A673 (cell line): Measurements from ENCODE around the gene APOBEC3C.

Experiments
- CTCF ChIP-seq: fragments of 300-800, 200-600 bp; sonication (generic); conservative IDR thresholded peaks from 2 replicates; pipeline ENCODE4 v1.5.1; 2017; ENCODE audit warnings: low read depth, mild to moderate bottlenecking, antibody characterized with exemption, low read length, moderate library complexity, mixed read lengths
- EZH2 ChIP-seq: fragments of 200-600 bp; sonication (generic); IDR thresholded peaks from 2 replicates; pipeline ENCODE4 v1.6.1; 2017; ENCODE audit warnings: borderline replicate concordance, low read depth, mild to moderate bottlenecking, mixed read lengths, antibody characterized with exemption, low read length; ENCODE audit not compliant: poor library complexity, severe bottlenecking

GRCh38 chr22:39027717-39028116 lies 13.7 kb downstream of the APOBEC3C start:
- no peak for TF ChIP-seq CTCF
- TF ChIP-seq EZH2, result no peak
